SK-N-SH (cell line): ENCODE results near the gene AQP4. TPM values are rescaled to one million over a fixed set of nuclear protein-coding genes. Genes with fewer than 3 reads are reported as not detected.

Experiments used
- CTCF ChIA-PET: fragments of 300-600, 350-600 bp; formaldehyde crosslinking; extraction: SDS; loops from one replicate; lab custom pipeline; 2021; lab: Yijun Ruan, JAX
- POLR2A ChIA-PET: fragments of 350-600 bp; sonication (Branson Sonifier 250); formaldehyde crosslinking; extraction: SDS; loops from one replicate; lab custom pipeline; 2020; ENCODE audit warnings: antibody characterized with exemption, inconsistent platforms; lab: Yijun Ruan, JAX
- DNase-seq: peaks from one replicate; pipeline ENCODE4 v3.0.0; 2012
- H2AFZ ChIP-seq: fragments of 200-600 bp; sonication (generic); 2 replicates; pipeline ENCODE4 v1.8.1; 2016; ENCODE audit warnings: antibody characterized with exemption, mild to moderate bottlenecking, low read depth
- H3F3A ChIP-seq: fragments of 200-600 bp; sonication (generic); replicated peaks from 2 replicates; pipeline ENCODE3; 2016; ENCODE audit warnings: antibody characterized with exemption, mild to moderate bottlenecking; ENCODE audit not compliant: insufficient read depth
- H3K27ac ChIP-seq, 2 experiments: fragments of 200-500 bp in 1 of 2; fragments of 200-600 bp in 1 of 2; sonication (Bioruptor generic) in 1 of 2; sonication (generic), shearing (Covaris generic) in 1 of 2; 2 replicates each; pipeline versions ENCODE4 v1.5.1 to v1.6.1; 2014 to 2016; ENCODE audit warnings: low read depth in 2 of 2, inconsistent platforms in 1 of 2, low read length in 1 of 2, mild to moderate bottlenecking in 1 of 2, mixed read lengths in 1 of 2
- H3K27me3 ChIP-seq: fragments of 200-600 bp; sonication (generic), shearing (Covaris generic); 2 replicates; pipeline ENCODE4 v1.6.1; 2016; ENCODE audit warnings: mixed run types; ENCODE audit not compliant: insufficient read depth
- H3K36me3 ChIP-seq, 2 experiments: fragments of 200-500 bp in 1 of 2; fragments of 200-600 bp in 1 of 2; sonication (Bioruptor generic) in 1 of 2; sonication (generic) in 1 of 2; replicated peaks in 1 of 2; 2 replicates each; pipeline versions ENCODE3 to v1.5.1; 2014 to 2016; ENCODE audit warnings: low read length in 1 of 2, mild to moderate bottlenecking in 1 of 2; ENCODE audit not compliant: insufficient read depth in 2 of 2, control insufficient read depth in 1 of 2
- H3K4me1 ChIP-seq, 2 experiments: fragments of 200-500 bp in 1 of 2; fragments of 200-600 bp in 1 of 2; sonication (Bioruptor generic) in 1 of 2; sonication (generic), shearing (Covaris generic) in 1 of 2; 2 replicates each; pipeline versions ENCODE4 v1.5.1 to v1.6.1; 2014 to 2016; ENCODE audit warnings: low read depth in 1 of 2, low read length in 1 of 2, mixed run types in 1 of 2; ENCODE audit not compliant: insufficient read depth in 2 of 2, control insufficient read depth in 1 of 2
- H3K4me2 ChIP-seq: fragments of 200-600 bp; sonication (generic), shearing (Covaris generic); 2 replicates; pipeline ENCODE4 v1.6.1; 2017; ENCODE audit warnings: mixed run types
- H3K4me3 ChIP-seq, 2 experiments: fragments of 200-500 bp in 1 of 2; fragments of 200-600 bp in 1 of 2; sonication (Bioruptor generic) in 1 of 2; sonication (generic), shearing (Covaris generic) in 1 of 2; 2 replicates each; pipeline versions ENCODE4 v1.5.1 to v1.8.1; 2014 to 2016; ENCODE audit warnings: low read depth in 2 of 2, inconsistent platforms in 1 of 2, low read length in 1 of 2, mild to moderate bottlenecking in 1 of 2, mixed read lengths in 1 of 2, moderate library complexity in 1 of 2
- H3K79me2 ChIP-seq: fragments of 200-600 bp; sonication (generic); 2 replicates; pipeline ENCODE4 v1.8.1; 2017; ENCODE audit warnings: mild to moderate bottlenecking; ENCODE audit not compliant: insufficient read depth
- H3K9ac ChIP-seq: fragments of 200-600 bp; sonication (generic); 2 replicates; pipeline ENCODE4 v1.6.1; 2017; ENCODE audit warnings: mixed run types
- H3K9me2 ChIP-seq: fragments of 200-600 bp; sonication (generic); 2 replicates; pipeline ENCODE4 v1.6.1; 2017; ENCODE audit warnings: mixed run types
- H3K9me3 ChIP-seq: fragments of 200-600 bp; sonication (generic); 2 replicates; pipeline ENCODE4 v1.6.1; 2017; ENCODE audit warnings: mixed run types, mild to moderate bottlenecking, moderate library complexity
- H4K20me1 ChIP-seq: fragments of 200-600 bp; sonication (generic); 2 replicates; pipeline ENCODE4 v1.6.1; 2017; ENCODE audit warnings: mild to moderate bottlenecking, mixed run types; ENCODE audit not compliant: insufficient read depth
- ELF1 ChIP-seq: IDR thresholded peaks from 2 replicates; pipeline ENCODE4 v1.4.0; 2012
- EP300 ChIP-seq, 2 experiments: IDR thresholded peaks; 2 replicates each; pipeline versions ENCODE4 v1.4.0 to v1.6.1; 2012; ENCODE audit warnings: borderline replicate concordance in 1 of 2, low read depth in 1 of 2, low read length in 1 of 2
- GATA2 ChIP-seq: sonication (generic); formaldehyde crosslinking; IDR thresholded peaks from 2 replicates; pipeline ENCODE4 v1.5.0; 2020; ENCODE audit warnings: mild to moderate bottlenecking, missing genetic modification reagents
- NRF1 ChIP-seq: IDR thresholded peaks from 2 replicates; pipeline ENCODE4 v1.6.1; 2012; ENCODE audit warnings: low read depth, mild to moderate bottlenecking, low read length
- TAF1 ChIP-seq: IDR thresholded peaks from 2 replicates; pipeline ENCODE4 v1.6.1; 2012; ENCODE audit warnings: low read depth, mild to moderate bottlenecking, low read length, moderate library complexity, borderline replicate concordance
- TEAD4 ChIP-seq: IDR thresholded peaks from 2 replicates; pipeline ENCODE4 v1.4.0; 2012; ENCODE audit warnings: mild to moderate bottlenecking, borderline replicate concordance; ENCODE audit not compliant: insufficient read depth
- WGBS: methylation state at CpG from one replicate; pipeline ENCODE4 v1.1.6; 2017; ENCODE audit warnings: low lambda C conversion rate; 5-methylcytosine and 5-hydroxymethylcytosine counted together
- polyA plus RNA-seq, 3 experiments: library from polyadenylated mRNA; depleted of rRNA; stranded (reverse); fragments of >200 nt; gene quantifications; 2 replicates each; pipeline ENCODE4 v1.2.3, GENCODE V29; 2012
- TF ChIP-seq, protein P1 (sequence below): IDR thresholded peaks from 2 replicates; pipeline ENCODE4 v1.6.1; 2012; ENCODE audit warnings: mild to moderate bottlenecking, low read depth, low read length, moderate library complexity
- TF ChIP-seq, protein P2 (sequence below): fragments of 150-350 bp; IDR thresholded peaks from 2 replicates; pipeline ENCODE4 v1.6.1; 2017; ENCODE audit warnings: antibody characterized with exemption, low read length, low read depth, borderline replicate concordance
- TF ChIP-seq, protein P3 (sequence below): IDR thresholded peaks from 2 replicates; pipeline ENCODE4 v1.4.0; 2012; ENCODE audit warnings: low read depth, borderline replicate concordance
- TF ChIP-seq, protein P4 (sequence below): IDR thresholded peaks from 2 replicates; pipeline ENCODE4; 2012
- TF ChIP-seq, protein P5 (sequence below): IDR thresholded peaks from 2 replicates; pipeline ENCODE4 v1.4.0; 2012; ENCODE audit warnings: low read depth

AQP4 gene
- polyA plus RNA-seq, 1 of the 3 experiments (the other 2 are of a cell fraction): not detected

DNA sequence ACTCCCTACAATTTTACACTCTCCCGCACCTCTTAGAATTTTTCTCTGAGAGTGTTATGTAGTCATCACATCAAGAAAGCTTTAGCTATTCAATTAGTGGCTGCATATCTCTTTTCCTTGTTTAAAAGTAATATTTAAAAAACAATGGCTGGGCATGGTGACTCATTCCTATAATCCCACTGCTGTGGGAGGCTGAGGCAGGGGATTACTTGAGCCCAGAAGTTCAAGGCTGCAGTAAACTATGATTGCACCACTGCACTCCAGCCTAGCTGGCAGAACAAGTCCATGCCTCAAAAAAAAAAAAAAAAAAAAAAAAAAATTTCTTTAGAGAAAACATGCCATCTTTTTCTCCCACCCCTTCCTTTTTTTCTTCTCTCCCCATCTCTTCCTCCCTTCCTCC is 44.3 kb downstream of the AQP4 start (continued):
- TF ChIP-seq, protein P1, sequence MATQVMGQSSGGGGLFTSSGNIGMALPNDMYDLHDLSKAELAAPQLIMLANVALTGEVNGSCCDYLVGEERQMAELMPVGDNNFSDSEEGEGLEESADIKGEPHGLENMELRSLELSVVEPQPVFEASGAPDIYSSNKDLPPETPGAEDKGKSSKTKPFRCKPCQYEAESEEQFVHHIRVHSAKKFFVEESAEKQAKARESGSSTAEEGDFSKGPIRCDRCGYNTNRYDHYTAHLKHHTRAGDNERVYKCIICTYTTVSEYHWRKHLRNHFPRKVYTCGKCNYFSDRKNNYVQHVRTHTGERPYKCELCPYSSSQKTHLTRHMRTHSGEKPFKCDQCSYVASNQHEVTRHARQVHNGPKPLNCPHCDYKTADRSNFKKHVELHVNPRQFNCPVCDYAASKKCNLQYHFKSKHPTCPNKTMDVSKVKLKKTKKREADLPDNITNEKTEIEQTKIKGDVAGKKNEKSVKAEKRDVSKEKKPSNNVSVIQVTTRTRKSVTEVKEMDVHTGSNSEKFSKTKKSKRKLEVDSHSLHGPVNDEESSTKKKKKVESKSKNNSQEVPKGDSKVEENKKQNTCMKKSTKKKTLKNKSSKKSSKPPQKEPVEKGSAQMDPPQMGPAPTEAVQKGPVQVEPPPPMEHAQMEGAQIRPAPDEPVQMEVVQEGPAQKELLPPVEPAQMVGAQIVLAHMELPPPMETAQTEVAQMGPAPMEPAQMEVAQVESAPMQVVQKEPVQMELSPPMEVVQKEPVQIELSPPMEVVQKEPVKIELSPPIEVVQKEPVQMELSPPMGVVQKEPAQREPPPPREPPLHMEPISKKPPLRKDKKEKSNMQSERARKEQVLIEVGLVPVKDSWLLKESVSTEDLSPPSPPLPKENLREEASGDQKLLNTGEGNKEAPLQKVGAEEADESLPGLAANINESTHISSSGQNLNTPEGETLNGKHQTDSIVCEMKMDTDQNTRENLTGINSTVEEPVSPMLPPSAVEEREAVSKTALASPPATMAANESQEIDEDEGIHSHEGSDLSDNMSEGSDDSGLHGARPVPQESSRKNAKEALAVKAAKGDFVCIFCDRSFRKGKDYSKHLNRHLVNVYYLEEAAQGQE: no peak
- TF ChIP-seq, protein P2, sequence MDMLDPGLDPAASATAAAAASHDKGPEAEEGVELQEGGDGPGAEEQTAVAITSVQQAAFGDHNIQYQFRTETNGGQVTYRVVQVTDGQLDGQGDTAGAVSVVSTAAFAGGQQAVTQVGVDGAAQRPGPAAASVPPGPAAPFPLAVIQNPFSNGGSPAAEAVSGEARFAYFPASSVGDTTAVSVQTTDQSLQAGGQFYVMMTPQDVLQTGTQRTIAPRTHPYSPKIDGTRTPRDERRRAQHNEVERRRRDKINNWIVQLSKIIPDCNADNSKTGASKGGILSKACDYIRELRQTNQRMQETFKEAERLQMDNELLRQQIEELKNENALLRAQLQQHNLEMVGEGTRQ: no peak
- TF ChIP-seq GATA2 (CRISPR knock-in tag) (no peak), TEAD4 (no peak), TAF1 (no peak)
- TF ChIP-seq, all 33 proteins: peak for 0

DNA sequence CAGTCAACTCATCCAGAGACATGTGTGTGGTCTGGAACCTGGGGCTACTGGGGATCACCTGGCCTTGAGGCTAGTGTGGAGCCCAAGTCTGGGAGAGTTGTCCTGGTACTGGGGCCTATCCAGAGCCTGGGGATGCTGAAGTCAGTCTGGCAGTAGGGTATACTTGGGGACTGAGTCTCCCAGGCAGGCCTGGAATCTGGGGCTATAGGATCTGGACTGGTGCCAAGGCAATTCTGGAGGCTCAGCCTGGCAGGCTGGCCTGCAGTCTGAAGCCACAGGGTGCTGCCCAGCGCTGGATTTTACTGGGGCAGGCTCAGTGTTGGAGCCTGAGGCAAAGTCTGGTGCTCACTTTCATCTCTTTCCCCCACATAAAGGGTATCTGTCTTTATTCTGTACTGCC is 46.5 kb downstream of the AQP4 start:
- Histone ChIP-seq H3K9ac (no peak overlapping the region), H3K4me3 (no peak overlapping the region), H3K4me2 (no peak overlapping the region), H3F3A (no peaks in the 10 kb centered on the region), H3K27me3 (no peaks in the 10 kb centered on the region), H2AFZ (no peak overlapping the region), H3K27ac (no peak overlapping the region), H3K9me3 (no peaks in the 10 kb centered on the region), H3K9me2 (0 out of 2 replicates have a peak, but pooled peaks cover 3% of the 10 kb centered on the region), H4K20me1 (no peaks in the 10 kb centered on the region), H3K79me2 (no peaks in the 10 kb centered on the region), H3K4me1 (no peaks in the 10 kb centered on the region), H3K36me3 (no peaks in the 10 kb centered on the region)
- no peak for DNase-seq
- TF ChIP-seq, protein P3, sequence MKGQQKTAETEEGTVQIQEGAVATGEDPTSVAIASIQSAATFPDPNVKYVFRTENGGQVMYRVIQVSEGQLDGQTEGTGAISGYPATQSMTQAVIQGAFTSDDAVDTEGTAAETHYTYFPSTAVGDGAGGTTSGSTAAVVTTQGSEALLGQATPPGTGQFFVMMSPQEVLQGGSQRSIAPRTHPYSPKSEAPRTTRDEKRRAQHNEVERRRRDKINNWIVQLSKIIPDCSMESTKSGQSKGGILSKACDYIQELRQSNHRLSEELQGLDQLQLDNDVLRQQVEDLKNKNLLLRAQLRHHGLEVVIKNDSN: no peak
- TF ChIP-seq EP300 (IDR thresholded peaks at IDR 0.05; ENCODE audit: borderline replicate concordance in 1 of 2, low read depth in 1 of 2, low read length in 1 of 2) (no peak), ELF1 (no peak), NRF1 (no peak)
- TF ChIP-seq, protein P4, sequence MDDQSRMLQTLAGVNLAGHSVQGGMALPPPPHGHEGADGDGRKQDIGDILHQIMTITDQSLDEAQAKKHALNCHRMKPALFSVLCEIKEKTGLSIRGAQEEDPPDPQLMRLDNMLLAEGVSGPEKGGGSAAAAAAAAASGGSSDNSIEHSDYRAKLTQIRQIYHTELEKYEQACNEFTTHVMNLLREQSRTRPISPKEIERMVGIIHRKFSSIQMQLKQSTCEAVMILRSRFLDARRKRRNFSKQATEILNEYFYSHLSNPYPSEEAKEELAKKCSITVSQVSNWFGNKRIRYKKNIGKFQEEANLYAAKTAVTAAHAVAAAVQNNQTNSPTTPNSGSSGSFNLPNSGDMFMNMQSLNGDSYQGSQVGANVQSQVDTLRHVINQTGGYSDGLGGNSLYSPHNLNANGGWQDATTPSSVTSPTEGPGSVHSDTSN: no peak
- TF ChIP-seq, protein P2: no peak
- TF ChIP-seq, protein P5, sequence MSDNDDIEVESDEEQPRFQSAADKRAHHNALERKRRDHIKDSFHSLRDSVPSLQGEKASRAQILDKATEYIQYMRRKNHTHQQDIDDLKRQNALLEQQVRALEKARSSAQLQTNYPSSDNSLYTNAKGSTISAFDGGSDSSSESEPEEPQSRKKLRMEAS: no peak
- POLR2A ChIA-PET: no interaction called here
- CTCF ChIA-PET: no interaction called here
- WGBS: 0% methylated on average over 1 of the region's 1 CpG
